ENCODE data around the gene ANKRD13B. TPM values are rescaled to one million over a fixed set of nuclear protein-coding genes. Genes with fewer than 3 reads are reported as not detected.
A peak's percentile ranks its signal among the peaks of the same experiment; 100 is the strongest.

ANKRD13B gene
- total and polyA plus RNA-seq, 12 donors = 1.0 to 23.8 (median 5.4) TPM

- peak overlapping the region in 4 of 5 donors; percentile 10 to 84 (median 62) for H3K27ac ChIP-seq
- H3K36me3 ChIP-seq (replicated peaks in 1 of 2) = no peaks in the 10 kb centered on the region
- peak overlapping the region in 1 of 4 donors; percentile 50 for H3K4me3 ChIP-seq
- H3K4me1 ChIP-seq (replicated peaks in 1 of 2) = peaks cover 49 to 56% of the 10 kb centered on the region in 2 donors
- TF ChIP-seq POLR2A (IDR thresholded peaks at IDR 0.05) (no peak), CTCF (IDR thresholded peaks at IDR 0.05) (no peak)
- intact Hi-C loops (cut with DNase I) = no loop called here
- no peaks in the 10 kb centered on the region for H3K9me3 ChIP-seq (replicated peaks in 1 of 3)
- peak in 5 of 7 donors; percentile 51 to 65 (median 58) for DNase-seq
- no peaks in the 10 kb centered on the region for H3K27me3 ChIP-seq
- WGBS, 4 donors = 2 to 13% (median 7%) methylated on average over 12 to 31 of the region's 31 CpGs
Measured at GRCh38 chr17:29591146-29591736, 1.7 kb upstream of the ANKRD13B start.

GRCh38 chr17:29591737-29592608 is 959 bp upstream of the ANKRD13B start:
- intact Hi-C loops (cut with DNase I) = no loop called here
- Histone ChIP-seq H3K27ac (peak overlapping the region in 3 of 5 donors; percentile 48 to 84 (median 77)), H3K9me3 (replicated peaks in 1 of 3) (no peaks in the 10 kb centered on the region), H3K36me3 (replicated peaks in 1 of 2) (no peaks in the 10 kb centered on the region), H3K4me1 (replicated peaks in 1 of 2) (peaks cover 49 to 55% of the 10 kb centered on the region in 2 donors), H3K4me3 (peak overlapping the region in 1 of 4 donors; percentile 50), H3K27me3 (no peaks in the 10 kb centered on the region)
- DNase-seq = peak; percentile 80 to 93 (median 86)
- WGBS, 4 donors = 12 to 19% (median 15%) methylated on average over 15 to 25 of the region's 25 CpGs
- TF ChIP-seq POLR2A (IDR thresholded peaks at IDR 0.05) = peak in 1 of 2 donors; percentile 5
- TF ChIP-seq CTCF (IDR thresholded peaks at IDR 0.05) = peak; percentile 87 to 93 (median 92)

GRCh38 chr17:29593591-29594518 is 923 bp downstream of the ANKRD13B start:
- Histone ChIP-seq H3K27ac (no peak overlapping the region), H3K36me3 (replicated peaks in 1 of 2) (no peaks in the 10 kb centered on the region), H3K4me1 (replicated peaks in 1 of 2) (peaks cover 38 to 40% of the 10 kb centered on the region in 2 donors), H3K27me3 (no peaks in the 10 kb centered on the region), H3K4me3 (peak overlapping the region in 2 of 4 donors; percentile 34 to 84), H3K9me3 (replicated peaks in 1 of 3) (no peaks in the 10 kb centered on the region)
- peak in 3 of 7 donors; percentile 10 to 29 (median 25) for DNase-seq
- WGBS, 4 donors = 8 to 90% (median 13%) methylated on average over 2 to 64 of the region's 64 CpGs
- TF ChIP-seq CTCF (IDR thresholded peaks at IDR 0.05) = no peak
- TF ChIP-seq POLR2A (IDR thresholded peaks at IDR 0.05) = no peak
- intact Hi-C loops (cut with DNase I) = no loop called here
